ENCODE measurements around the gene IPO4. TPM values are rescaled to one million over a fixed set of nuclear protein-coding genes. Genes with fewer than 3 reads are reported as not detected.

IPO4 gene
- total and polyA plus RNA-seq, 2 of the 13 experiments (the other 11 are each of a cell fraction or from before 2014, with no cell fraction given): 39.0 to 179 TPM

DNA sequence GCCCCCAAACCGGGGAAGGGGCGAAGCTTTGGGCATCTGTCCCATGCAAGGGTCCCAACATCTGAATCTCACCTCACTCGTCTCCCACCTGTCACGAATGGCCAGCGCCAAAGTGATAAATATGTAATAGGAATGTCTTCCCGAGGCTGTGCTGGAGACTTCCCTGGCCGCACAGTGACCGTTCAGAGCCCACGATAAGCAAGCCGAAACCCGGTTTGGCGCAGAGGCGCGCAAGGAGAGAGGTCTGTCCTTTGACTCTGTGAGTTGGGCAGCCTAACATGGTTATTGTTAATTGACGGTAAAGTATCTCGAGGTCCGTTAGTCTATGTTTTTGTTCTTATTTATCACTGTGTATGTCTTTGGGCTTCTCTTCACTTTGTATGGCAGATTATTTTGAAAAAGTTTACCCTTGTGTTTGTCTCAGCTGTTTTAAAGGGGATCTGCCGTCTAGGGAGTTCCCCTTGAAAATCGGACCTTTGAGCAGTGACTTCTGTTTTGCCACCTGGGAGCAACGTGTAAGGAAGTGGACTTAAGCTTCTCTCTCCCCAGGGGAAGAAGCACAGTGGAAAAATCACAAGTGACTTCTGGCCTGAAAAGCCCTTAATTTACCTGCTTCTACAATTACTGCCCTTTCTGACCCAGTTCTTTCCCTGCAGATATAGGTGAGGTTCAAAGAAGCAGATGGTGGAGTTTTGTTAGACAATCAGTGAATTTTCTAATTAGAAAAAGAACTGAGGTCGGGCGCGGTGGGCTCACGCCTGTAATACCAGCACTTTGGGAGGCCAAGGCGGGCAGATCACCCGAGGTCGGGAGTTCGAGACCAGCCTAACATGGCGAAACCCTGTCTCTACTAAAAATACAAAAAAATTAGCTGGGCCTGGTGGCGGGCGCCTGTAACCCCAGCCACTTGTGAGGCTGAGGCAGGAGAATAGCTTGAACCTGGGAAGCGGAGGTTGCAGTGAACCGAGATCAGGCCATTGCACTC, 7.7 kb upstream of the IPO4 start (continued):
- TF ChIP-seq MAFK (conservative IDR thresholded peaks at IDR 0.05 in 1 of 2, IDR thresholded peaks at IDR 0.05 in 1 of 2; ENCODE audit: low read length in 2 of 2): no peak
- TF ChIP-seq TFDP1 (CRISPR knock-in tag; IDR thresholded peaks at IDR 0.05; ENCODE audit: borderline replicate concordance): no peak
- no peak for TF ChIP-seq TP53 (CRISPR knock-in tag; conservative IDR thresholded peaks at IDR 0.05)
- no peak for TF ChIP-seq AKAP8 (CRISPR knock-in tag; IDR thresholded peaks at IDR 0.05)
- TF ChIP-seq SAP130 (CRISPR knock-in tag; IDR thresholded peaks at IDR 0.05; ENCODE audit: low read depth): peak; percentile 48; the same call in 1 of the 2 replicates
- TF ChIP-seq ZSCAN12 (CRISPR knock-in tag; IDR thresholded peaks at IDR 0.05): peak; percentile 62; the same call in 1 of the 2 replicates
- no peak; the same call in none of the 2 replicates for TF ChIP-seq ATAD3A (CRISPR knock-in tag; IDR thresholded peaks at IDR 0.05)
- TF ChIP-seq HNRNPUL1 (IDR thresholded peaks at IDR 0.05; ENCODE audit: low read depth, low read length): no peak
- TF ChIP-seq ZNF205 (CRISPR knock-in tag; IDR thresholded peaks at IDR 0.05): peak; percentile 8; the same call in 1 of the 2 replicates
- TF ChIP-seq ZNF501 (CRISPR knock-in tag; IDR thresholded peaks at IDR 0.05): 0 out of 2 replicates have a peak, but pooled peaks have one; percentile 42
- TF ChIP-seq, protein P1, sequence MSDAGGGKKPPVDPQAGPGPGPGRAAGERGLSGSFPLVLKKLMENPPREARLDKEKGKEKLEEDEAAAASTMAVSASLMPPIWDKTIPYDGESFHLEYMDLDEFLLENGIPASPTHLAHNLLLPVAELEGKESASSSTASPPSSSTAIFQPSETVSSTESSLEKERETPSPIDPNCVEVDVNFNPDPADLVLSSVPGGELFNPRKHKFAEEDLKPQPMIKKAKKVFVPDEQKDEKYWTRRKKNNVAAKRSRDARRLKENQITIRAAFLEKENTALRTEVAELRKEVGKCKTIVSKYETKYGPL (CRISPR knock-in tag; IDR thresholded peaks at IDR 0.05): 0 out of 2 replicates have a peak, but pooled peaks have one; percentile 8
- peak; percentile 24; the same call in 1 of the 2 replicates for TF ChIP-seq ZBTB14 (CRISPR knock-in tag; IDR thresholded peaks at IDR 0.05)
- no peak for TF ChIP-seq ZFYVE20 (CRISPR knock-in tag; IDR thresholded peaks at IDR 0.05; ENCODE audit: borderline replicate concordance, low read depth)
- TF ChIP-seq IKZF5 (CRISPR knock-in tag; IDR thresholded peaks at IDR 0.05): no peak
- 0 out of 4 replicates have a peak, but pooled peaks of 1 of the 2 experiments have one; percentile 1 for TF ChIP-seq NR2F1 (CRISPR knock-in tag; IDR thresholded peaks at IDR 0.05)
- no peak for TF ChIP-seq REXO4 (CRISPR knock-in tag; IDR thresholded peaks at IDR 0.05; ENCODE audit: borderline replicate concordance)
- TF ChIP-seq HHEX (CRISPR knock-in tag; IDR thresholded peaks at IDR 0.05): no peak
- peak; percentile 12; the same call in 1 of the 2 replicates for TF ChIP-seq ZNF576 (CRISPR knock-in tag; IDR thresholded peaks at IDR 0.05)
- TF ChIP-seq SIN3A (IDR thresholded peaks at IDR 0.05; ENCODE audit: borderline replicate concordance, low read depth, low read length): peak; percentile 49; the same call in 1 of the 2 replicates
- no peak for TF ChIP-seq HMGXB4 (CRISPR knock-in tag; IDR thresholded peaks at IDR 0.05; ENCODE audit: borderline replicate concordance in 1 of 2, low read depth in 1 of 2)
- TF ChIP-seq ZNF773 (CRISPR knock-in tag; IDR thresholded peaks at IDR 0.05; ENCODE audit: borderline replicate concordance): no peak

Data from HepG2 (cell line).